HG03039 (cell line): ENCODE measurements around the gene GTF2I.
A peak's percentile ranks its signal among the peaks of the same experiment; 100 is the strongest.
"Not testable (repeated sequence)": the region's sequence is repeated elsewhere in the genome, so short reads cannot be mapped to it uniquely, and the experiment has no call there.

Experiments
- ATAC-seq: cut with Tn5 transposase; IDR thresholded peaks from one replicate; pipeline ENCODE4 v1.9.1; 2021; ENCODE audit warnings: mild to moderate bottlenecking, moderate library complexity; ENCODE audit not compliant: unreplicated experiment

The GTF2I gene

DNA sequence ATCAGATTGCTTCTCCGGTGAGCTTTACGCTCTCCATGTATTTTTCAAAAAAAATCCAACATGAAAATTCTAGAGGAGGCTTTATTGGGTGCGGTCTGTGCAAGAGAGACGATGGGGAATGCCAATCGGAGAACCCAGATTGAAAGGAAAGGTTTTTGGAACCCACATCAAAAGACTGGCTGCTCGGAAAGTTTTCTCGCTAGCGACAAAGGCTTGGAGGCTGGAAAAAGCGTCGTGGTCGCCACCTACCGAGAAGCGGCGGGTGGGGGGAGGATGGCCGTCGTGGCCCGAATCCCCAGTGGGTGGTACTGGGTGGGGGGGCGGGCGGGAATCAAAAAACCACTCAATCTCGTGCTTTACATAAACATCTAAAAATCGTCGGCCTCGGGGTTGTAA is 1.1 kb upstream of the GTF2I start:
- ATAC-seq, result no peak

DNA sequence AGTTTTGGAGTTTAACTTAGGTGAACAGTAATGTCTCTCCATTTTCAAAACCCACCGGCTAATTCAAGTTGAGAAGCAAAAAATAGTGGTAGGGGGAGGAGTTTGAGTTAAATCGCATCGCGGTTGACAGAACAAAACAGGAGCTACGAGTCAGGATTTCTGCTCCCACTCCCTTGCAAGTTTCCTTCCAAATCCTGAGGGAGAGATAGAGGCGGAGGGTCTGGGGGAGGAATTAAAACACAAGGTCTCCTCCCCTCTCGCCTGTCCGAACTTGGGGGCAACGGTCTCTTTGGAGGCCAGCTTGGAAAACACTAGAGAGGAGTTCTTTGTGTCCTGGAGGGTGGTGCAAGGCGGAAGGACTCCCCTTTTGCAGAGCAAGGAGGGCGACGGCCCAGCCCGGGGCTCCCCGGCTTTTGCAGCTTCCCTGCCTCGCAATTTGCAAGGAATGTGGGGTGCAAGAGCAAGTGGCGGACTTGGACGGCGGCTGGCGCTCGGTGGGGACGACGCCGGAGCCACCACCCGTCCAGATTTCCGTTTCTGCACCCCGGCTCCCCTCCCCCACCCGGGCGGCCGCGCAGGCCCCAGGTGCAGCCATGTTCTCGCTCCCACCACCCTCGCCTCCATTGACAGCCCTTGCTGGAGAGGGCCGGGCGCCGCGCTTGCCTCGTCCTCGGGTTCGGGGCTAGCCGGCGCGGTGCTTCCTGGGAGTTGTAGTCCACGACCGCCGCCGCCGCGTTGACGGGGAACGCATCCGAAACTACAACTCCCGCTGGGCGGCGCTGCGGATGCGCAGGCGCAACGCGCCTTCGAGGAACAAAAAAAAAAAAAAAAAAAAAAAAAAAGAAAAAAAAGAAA is 454 bp upstream of the GTF2I start:
- ATAC-seq, result peak; percentile 54

DNA sequence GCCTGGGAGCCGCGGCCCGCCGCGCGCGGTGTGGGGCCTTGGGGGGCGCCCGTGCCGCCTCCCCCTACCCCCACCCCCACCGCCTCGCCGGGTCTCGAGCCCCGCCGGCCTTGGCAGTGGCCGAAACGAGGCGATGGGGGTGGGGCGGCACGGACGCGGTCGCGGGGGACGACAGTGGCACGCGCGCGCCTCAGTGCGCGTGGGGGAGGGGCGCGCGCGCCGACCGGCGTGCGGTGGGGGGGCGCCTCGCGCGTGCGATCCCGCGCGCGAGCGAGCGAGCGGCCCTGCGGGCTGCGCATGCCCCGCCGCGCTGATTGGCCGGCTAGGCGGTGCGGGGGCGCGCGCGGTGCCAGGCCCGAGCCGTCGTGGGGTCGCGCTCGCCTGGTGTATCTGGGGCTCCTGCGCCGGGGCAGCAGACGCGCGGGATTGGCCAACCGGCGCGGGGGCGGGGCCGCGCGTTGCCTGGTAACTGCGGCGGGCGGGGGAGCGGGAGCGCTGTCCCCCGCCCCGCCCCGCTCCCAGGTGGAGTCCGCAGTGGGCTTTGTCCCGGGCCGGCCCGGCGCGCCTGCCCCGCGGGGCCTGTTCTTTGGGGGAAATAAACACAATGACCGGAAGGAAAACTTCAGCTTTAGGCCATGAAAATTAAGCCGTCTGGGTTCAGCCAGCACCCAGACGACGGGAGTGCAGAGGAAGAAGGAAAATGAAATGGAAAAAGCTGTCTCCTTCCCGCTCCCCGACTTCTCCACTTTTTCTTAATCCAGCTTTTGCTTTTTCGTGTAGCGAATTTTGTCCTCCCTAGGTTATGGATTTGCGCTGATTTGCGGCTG is 873 bp downstream of the GTF2I start:
- ATAC-seq, result peak; percentile 57

DNA sequence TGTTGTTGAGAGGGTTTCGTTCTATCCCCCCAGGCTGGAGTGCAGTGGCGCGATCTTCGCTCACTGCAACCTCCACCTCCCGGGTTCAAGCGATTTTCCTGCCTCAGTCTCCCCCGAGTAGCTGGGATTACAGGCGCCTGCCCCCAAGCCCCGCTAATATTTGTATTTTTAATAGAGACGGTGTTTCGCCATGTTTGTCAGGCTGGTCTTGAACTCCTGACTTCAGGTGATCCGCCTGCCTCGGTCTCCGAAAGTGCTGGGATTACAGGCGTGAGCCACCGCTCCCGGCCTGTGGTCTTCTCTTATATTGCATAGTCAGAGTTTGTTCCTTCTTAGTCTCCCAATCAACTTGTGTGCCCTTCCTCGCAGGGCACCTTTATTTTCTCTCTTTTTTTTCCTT is 2.7 kb downstream of the GTF2I start:
- ATAC-seq, result not testable (repeated sequence)

DNA sequence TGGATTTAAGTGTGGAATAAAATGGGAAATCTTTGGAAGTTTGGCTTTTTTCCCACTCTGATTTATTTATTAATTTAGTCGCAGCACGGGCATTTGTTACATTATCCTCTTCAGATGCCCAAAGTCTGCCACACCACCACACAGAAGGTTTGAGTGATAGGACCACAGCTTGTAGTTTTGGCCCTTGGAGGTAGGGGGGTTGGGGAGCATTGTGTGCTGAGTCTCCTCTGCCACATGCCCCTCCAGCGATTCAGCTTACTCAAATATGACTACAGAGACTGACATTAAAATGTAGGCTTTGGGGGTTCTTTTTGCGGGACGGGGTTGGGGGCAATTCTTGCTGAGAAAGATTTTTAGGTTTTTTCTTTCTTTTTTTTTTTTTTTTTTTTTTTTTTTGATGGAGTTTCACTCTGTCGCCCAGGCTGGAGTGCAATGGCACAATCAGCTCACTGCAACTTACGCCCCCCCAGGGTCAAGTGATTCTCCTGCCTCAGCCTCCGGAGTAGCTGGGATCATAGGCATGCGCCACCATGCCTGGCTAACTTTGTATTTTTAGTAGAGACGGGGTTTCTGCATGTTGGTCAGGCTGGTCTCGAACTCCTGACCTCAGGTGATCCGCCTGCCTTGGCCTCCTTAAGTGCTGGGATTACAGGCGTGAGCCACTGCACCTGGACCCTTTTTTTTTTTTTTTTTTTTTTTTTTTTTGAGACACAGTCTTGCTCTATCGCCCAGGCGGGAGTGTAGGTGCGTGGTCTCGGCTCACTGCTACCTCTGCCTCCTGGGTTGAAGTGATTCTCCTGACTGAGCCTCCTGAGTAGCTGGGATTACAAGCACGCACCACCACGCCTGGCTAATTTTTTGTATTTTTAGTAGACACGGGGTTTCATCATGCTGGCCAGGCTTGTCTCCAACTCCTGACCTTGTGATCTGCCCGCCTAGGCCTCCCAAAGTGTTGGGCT is 4.6 kb downstream of the GTF2I start:
- not testable (repeated sequence) for ATAC-seq

DNA sequence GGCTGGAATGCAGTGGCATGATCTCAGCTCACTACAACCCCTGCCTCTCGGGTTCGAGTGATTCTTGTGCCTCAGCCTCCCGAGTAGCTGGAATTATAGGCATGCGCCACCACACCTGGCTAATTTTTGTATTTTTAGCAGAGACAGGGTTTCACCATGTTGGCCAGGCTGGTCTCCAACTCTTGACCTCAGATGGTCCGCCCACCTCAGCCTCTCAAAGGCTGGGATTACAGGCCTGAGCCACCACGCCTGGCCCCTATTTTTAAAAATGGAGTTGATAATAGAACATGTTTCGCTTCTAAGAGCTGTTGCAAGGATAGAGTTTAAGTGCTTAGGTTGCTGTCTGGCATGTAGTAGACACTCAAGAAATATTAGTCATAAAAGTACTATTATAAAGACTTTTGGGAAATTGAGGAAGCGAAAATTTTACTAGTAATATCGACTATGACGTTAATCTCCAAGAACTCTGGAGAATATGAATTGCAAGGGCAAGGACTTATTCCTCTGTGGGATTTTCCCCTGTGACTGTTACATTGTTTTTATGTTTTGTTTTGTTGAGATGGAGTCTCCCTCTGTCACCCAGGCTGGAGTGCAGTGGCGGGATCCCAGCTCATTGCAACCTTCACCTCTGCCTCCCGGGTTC is 7.9 kb downstream of the GTF2I start:
- no peak for ATAC-seq

DNA sequence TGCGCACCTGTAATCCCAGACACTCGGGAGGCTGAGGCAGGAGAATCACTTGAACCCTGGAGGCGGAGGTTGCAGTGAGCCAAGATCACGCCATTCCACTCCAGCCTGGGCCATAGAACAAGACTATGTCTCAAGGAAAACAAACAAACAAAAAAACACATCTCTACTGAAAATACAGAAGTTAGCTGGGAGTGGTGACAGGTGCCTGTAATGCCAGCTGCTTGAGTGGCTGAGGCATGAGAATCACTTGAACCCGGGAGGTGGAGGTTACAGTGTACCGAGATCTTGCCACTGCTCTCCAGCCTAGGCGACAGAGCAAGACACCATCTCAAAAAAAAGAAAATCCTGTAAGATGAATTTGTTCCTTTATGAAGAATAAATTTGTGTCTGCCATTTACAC is 9.5 kb downstream of the GTF2I start:
- ATAC-seq, result not testable (repeated sequence)

DNA sequence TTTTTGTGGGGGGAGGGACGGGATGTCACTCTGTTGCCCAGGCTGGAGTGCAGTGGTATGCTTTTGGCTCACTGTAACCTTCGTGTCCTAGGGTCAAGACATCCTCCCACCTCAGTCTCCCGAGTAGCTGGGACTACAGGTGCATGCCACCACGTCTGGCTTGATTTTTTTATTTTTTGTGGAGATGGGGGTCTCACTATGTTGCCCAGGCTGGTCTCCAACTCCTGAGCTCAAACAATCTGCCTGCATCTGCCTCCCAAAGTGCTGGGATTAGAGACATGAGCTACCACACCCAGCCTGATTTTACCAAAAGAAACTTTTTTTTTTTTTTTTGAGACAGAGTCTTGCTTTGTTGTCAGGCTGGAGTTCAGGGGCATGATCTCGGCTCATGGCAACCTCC is 10.0 kb downstream of the GTF2I start:
- ATAC-seq, result not testable (repeated sequence)

DNA sequence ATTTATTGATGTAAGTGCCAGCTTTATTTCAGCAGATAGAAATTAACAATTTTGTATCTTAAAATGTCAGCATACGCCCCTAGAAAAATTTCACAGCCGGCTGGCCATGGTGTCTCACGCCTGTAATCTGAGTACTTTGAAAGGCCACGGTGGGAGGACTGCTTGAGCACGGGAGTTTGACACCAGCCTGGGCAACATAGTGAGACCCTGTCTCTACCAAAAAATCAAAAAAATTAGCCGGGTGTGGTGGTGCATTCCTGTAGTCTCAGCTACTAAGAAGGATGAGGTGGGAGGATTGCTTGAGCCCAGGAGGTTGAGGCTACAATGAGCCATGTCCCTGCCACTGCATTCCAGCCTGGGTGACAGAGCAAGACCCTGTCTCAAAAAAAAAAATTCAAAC is 14.1 kb downstream of the GTF2I start:
- no peak for ATAC-seq

DNA sequence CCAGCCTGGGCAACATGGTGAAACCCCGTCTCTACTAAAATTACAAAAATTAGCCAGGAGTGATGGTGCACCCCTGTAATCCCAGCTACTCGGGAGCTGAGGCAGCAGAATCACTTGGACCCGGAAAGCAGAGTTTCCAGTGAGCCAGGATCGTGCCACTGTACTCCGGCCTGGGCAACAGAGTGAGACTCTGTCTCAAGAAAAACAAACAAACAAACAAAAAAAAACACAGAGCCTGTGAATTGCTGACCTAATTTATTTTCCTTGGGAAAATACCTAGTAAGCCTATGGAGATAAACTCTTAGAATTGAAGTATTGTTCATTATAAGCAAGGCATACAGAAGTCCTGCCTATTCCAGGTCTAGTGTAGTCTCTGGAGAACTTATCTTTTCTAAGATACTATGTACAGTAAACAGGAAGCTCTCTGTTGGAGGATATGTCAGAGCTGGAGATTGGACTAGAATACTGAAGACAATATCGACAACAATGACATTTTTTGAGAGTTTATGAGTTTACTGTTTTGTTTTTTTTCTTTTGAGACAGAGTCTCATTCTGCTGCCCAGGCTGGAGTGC is 14.9 kb downstream of the GTF2I start:
- ATAC-seq, result no peak

DNA sequence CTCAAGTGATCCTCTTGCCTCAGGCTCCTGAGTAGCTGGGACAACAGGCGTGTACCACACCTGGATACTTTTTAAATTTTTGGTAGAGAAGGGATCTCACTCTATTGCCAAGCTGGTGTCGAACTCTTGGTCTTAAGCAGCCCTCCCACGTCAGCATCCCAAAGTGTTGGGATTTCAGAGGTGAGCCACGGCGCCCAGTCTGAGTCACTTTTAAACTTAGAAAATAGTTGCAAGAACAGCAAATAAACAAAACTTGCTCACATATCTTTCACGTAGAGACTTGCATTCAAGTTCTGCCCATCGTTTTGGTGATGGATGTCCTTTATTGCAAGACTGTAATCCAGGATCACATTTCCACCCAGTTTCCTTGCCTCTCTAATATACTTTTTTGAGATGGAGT is 16.6 kb downstream of the GTF2I start:
- no peak for ATAC-seq

DNA sequence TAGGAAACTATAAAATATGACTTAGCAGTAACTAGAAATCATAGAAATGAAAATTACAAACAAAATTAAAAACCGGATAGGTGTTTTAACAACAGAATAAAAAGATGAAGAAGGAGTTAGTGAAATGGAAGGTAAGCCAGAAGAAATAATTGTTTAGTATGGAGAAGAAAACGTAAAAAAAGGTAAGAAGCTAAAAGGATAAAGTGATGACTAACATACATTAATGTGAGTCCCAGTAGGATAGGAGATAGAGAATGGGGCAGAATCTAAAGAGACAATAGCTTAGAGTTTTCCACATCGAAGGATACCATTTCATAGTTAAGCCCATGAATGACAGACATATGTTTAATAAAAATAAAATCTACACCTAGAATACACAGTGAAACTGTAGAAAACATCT is 25.3 kb downstream of the GTF2I start:
- no peak for ATAC-seq

DNA sequence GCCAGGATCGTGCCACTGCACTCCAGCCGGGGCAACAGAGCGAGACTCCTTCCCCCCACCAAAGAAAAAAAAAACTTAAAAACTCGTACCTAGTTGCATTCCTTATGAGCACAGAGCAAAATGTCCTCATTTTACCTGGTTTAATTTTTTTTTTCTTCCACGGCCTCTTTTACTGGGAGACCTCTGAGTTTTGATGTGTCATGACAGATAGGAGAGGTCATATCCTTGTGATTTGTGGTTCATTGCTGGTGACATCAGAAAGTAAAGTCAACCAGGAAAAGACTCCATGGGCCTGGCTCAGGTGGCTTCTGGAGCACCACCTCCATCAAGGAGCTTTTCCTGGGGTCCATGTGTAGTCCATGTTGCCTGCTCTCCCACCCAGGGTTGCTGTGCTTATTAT is 26.3 kb downstream of the GTF2I start:
- no peak for ATAC-seq

DNA sequence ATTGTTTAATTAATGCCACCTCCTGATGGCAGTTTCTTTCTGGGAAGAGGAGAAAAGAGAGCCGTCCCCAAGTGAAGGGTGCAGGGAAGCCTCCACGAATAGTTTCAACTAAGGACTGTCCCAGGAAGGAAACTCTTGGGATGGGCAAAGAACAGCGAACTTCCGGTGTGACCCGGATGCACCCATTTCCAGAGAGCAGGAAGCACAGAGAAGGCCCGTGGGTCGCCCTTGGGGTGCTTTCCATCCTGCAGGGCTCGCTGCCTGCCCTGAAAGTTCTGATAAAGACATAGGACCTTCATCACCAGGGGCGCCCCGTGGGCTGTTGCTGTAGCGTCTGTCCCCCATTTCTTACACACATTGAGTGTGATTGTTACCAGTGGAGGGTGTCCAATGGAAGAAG is 27.0 kb downstream of the GTF2I start:
- no peak for ATAC-seq

DNA sequence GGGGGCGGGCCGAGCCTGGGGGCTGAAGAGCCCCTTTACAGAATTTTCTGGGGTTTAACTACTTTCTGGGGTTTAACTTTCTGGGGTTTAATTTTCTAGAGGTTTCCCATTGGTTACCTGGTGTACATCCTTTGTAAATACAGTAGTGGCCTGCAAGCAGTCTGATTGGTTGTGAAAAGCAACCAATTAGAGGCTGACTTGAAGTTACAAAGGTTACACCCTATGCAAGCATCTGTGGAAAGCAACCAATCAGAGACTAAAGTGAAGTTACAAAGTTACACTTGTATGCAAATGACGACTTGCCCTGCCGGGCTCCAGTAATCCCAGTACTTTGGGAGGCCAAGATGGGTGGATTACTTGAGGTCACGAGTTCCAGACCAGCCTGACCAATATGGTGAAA is 27.4 kb downstream of the GTF2I start:
- no peak for ATAC-seq

DNA sequence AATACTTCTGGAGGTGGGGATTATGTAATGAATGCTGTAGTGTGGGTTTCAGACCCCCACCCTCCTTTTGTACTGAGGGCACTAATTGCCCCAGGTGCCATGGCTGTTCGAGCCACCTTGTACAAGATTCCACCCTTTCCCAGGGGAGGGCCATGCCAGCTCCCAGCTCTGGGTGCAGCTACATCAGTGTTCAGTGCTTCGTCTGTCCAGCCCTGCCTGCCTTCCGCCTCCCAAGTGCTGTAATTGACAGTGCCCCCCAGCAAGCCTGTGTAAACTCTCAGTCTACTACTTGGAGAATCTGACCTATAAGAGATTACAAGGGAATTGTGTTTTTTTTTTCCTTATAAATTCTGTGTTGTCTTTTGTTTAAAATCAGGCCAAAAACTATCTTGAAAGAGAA is 33.0 kb downstream of the GTF2I start:
- no peak for ATAC-seq

DNA sequence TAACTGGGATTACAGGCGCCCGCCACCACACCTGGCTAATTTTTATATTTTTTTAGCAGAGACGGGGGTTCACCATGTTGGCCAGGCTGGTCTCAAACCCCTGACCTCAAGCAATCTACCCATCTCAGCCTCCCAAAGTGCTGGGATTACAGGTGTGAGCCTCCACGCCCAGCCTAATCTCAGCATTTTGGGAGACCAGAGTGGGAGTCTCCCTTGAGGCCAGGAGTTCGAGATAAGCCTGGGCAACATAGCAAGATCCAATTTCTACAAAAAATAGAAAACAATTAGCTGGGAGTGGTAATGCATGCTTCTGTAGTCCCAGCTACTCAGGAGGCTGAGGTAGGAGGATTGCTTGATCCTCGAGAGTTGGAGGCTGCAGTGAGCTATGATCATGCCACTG is 46.9 kb downstream of the GTF2I start:
- ATAC-seq, result not testable (repeated sequence)

DNA sequence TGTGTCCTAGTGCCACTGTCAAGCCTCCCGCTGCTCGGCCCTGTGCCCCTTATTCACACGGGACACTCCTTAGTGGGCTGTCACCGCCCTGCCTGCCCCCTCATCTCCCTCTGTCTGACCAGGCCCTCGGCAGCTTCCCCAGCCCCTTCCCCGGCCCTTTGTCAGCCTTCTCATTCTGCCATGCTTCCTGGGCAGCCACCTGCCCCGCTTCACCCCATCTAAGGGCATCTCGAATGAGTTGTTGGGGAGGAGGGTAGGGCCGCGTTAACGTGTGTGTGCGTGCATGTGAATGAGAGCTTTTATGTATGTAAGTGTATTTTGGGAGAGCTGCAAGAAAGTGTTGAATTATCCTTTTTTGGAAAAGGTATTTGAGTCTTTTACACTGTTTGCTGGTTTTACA is 49.7 kb downstream of the GTF2I start:
- no peak for ATAC-seq

DNA sequence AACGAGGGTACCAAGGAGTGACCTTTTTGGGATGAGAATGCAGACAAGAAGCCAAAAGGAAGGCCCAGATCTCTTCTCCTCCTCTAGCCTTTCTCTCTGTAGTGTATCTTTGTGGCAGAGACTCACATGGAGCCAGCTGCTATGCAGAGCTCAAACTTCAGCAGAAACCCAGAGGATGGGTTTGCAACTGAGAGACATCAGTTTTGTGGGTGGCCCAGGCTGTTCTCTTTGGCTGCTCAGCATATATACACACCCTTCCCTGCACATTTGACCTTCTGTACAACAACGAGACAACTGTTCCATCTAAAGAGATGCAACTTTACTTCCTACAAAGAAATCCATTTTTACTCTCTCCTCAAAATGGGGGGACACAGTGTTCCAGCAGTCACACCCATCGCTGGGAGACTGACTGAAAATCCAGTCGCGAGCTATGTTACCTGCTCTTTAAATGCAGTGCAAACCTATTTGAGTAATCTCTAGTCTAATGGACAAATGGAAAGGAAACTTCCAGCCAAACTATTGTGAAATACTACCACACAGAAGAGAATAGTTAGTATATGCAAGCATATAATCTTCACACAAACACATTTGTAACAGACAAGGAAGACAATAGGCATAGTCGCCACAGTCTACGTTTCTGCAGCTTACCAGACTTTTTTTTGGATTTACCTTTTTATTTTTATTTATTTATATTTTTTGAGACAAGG is 51.2 kb downstream of the GTF2I start:
- no peak for ATAC-seq
